ENCODE results near the gene BLOC1S6. TPM values are rescaled to one million over a fixed set of nuclear protein-coding genes. Genes with fewer than 3 reads are reported as not detected.

BLOC1S6 gene
- total and polyA plus RNA-seq, 4 donors: 13.3 to 37.0 (median 21.5) TPM

DNA sequence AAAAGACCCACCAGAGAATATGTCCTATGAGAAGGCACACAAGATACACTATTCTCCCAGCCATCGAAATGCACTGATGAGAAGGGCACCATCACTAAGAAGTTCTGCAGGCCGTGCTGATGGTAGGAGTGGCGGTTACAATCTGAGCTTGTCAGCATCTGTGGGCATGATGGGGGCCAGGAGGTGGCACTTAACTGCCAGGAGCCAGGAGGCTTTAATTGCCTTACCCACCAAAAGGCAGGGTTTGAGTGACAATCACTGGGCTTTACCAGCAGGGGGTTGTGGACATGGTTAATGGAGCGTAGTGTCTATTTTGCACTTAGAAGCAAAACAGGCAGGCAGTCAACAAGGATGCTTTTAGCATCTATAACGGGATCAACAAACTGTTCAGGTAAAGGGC, 31.6 kb downstream of the BLOC1S6 start:
- Histone ChIP-seq H3K27ac (ENCODE audit: low read depth in 1 of 2, low read length in 2 of 2) (no peak overlapping the region), H3K4me1 (ENCODE audit: control insufficient read depth in 4 of 4, insufficient read depth in 4 of 4, low read length in 3 of 4) (no peaks in the 10 kb centered on the region), H3K9ac (ENCODE audit: low read depth in 1 of 2, low read length in 2 of 2) (no peak overlapping the region), H3K36me3 (ENCODE audit: control insufficient read depth in 4 of 4, insufficient read depth in 3 of 4, low read depth in 1 of 4, low read length in 3 of 4) (no peaks in the 10 kb centered on the region), H3K4me3 (ENCODE audit: low read depth in 1 of 3, low read length in 3 of 3) (no peak overlapping the region), H3K27me3 (ENCODE audit: control insufficient read depth in 4 of 4, insufficient read depth in 4 of 4, low read length in 3 of 4) (no peaks in the 10 kb centered on the region), H3K9me3 (ENCODE audit: control insufficient read depth in 4 of 4, low read length in 3 of 4) (no peaks in the 10 kb centered on the region)
- TF ChIP-seq MAX (IDR thresholded peaks at IDR 0.05) (no peak), FOXA2 (IDR thresholded peaks at IDR 0.05) (no peak), YY1 (IDR thresholded peaks at IDR 0.05) (no peak), HNF4G (IDR thresholded peaks at IDR 0.05) (no peak), FOXA1 (IDR thresholded peaks at IDR 0.05) (no peak), GABPA (IDR thresholded peaks at IDR 0.05 in 1 of 2, conservative IDR thresholded peaks at IDR 0.05 in 1 of 2) (no peak), TAF1 (conservative IDR thresholded peaks at IDR 0.05) (no peak), HNF4A (conservative IDR thresholded peaks at IDR 0.05) (no peak)
- TF ChIP-seq, protein P1, sequence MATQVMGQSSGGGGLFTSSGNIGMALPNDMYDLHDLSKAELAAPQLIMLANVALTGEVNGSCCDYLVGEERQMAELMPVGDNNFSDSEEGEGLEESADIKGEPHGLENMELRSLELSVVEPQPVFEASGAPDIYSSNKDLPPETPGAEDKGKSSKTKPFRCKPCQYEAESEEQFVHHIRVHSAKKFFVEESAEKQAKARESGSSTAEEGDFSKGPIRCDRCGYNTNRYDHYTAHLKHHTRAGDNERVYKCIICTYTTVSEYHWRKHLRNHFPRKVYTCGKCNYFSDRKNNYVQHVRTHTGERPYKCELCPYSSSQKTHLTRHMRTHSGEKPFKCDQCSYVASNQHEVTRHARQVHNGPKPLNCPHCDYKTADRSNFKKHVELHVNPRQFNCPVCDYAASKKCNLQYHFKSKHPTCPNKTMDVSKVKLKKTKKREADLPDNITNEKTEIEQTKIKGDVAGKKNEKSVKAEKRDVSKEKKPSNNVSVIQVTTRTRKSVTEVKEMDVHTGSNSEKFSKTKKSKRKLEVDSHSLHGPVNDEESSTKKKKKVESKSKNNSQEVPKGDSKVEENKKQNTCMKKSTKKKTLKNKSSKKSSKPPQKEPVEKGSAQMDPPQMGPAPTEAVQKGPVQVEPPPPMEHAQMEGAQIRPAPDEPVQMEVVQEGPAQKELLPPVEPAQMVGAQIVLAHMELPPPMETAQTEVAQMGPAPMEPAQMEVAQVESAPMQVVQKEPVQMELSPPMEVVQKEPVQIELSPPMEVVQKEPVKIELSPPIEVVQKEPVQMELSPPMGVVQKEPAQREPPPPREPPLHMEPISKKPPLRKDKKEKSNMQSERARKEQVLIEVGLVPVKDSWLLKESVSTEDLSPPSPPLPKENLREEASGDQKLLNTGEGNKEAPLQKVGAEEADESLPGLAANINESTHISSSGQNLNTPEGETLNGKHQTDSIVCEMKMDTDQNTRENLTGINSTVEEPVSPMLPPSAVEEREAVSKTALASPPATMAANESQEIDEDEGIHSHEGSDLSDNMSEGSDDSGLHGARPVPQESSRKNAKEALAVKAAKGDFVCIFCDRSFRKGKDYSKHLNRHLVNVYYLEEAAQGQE (IDR thresholded peaks at IDR 0.05): no peak
- TF ChIP-seq, protein P2, sequence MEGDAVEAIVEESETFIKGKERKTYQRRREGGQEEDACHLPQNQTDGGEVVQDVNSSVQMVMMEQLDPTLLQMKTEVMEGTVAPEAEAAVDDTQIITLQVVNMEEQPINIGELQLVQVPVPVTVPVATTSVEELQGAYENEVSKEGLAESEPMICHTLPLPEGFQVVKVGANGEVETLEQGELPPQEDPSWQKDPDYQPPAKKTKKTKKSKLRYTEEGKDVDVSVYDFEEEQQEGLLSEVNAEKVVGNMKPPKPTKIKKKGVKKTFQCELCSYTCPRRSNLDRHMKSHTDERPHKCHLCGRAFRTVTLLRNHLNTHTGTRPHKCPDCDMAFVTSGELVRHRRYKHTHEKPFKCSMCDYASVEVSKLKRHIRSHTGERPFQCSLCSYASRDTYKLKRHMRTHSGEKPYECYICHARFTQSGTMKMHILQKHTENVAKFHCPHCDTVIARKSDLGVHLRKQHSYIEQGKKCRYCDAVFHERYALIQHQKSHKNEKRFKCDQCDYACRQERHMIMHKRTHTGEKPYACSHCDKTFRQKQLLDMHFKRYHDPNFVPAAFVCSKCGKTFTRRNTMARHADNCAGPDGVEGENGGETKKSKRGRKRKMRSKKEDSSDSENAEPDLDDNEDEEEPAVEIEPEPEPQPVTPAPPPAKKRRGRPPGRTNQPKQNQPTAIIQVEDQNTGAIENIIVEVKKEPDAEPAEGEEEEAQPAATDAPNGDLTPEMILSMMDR (IDR thresholded peaks at IDR 0.05; ENCODE audit: low read depth, low read length, missing input control): no peak
- no peak for DNase-seq (ENCODE audit: low spot score)
- WGBS: 91% methylated on average over 5 of the region's 5 CpGs

GRCh38 chr15:45628136-45628535, 41.0 kb downstream of the BLOC1S6 start:
- TF ChIP-seq ATF3 (IDR thresholded peaks at IDR 0.05) (no peak), RAD21 (IDR thresholded peaks at IDR 0.05) (no peak), TAF1 (conservative IDR thresholded peaks at IDR 0.05) (no peak), MAX (IDR thresholded peaks at IDR 0.05) (no peak), RXRA (IDR thresholded peaks at IDR 0.05) (no peak)

More at GRCh38 chr15:45628136-45628535, 41.0 kb downstream of the BLOC1S6 start:
- Histone ChIP-seq H3K9me3 (ENCODE audit: control insufficient read depth in 4 of 4, low read length in 3 of 4) (peaks cover 0 to 1% (median 0%) of the 10 kb centered on the region in 4 donors), H3K9ac (ENCODE audit: low read depth in 1 of 2, low read length in 2 of 2) (no peak overlapping the region), H3K27ac (ENCODE audit: low read depth in 1 of 2, low read length in 2 of 2) (no peak overlapping the region), H3K36me3 (ENCODE audit: control insufficient read depth in 4 of 4, insufficient read depth in 3 of 4, low read depth in 1 of 4, low read length in 3 of 4) (no peaks in the 10 kb centered on the region), H3K27me3 (ENCODE audit: control insufficient read depth in 4 of 4, insufficient read depth in 4 of 4, low read length in 3 of 4) (no peaks in the 10 kb centered on the region), H3K4me1 (ENCODE audit: control insufficient read depth in 4 of 4, insufficient read depth in 4 of 4, low read length in 3 of 4) (no peaks in the 10 kb centered on the region), H3K4me3 (ENCODE audit: low read depth in 1 of 3, low read length in 3 of 3) (no peak overlapping the region)
- no peak for DNase-seq (ENCODE audit: low spot score)
- WGBS: 95% methylated on average over 7 of the region's 7 CpGs
